Skeletal muscle tissue (tissue), 4 donors: Measurements from ENCODE around the gene ACADM. TPM values are rescaled to one million over a fixed set of nuclear protein-coding genes. Genes with fewer than 3 reads are reported as not detected.
"Not testable (repeated sequence)": the region's sequence is repeated elsewhere in the genome, so short reads cannot be mapped to it uniquely, and the experiment has no call there.

Experiments
- H3K27ac ChIP-seq: one replicate; pipeline ENCODE4 v1.7.0; 2013; ENCODE audit warnings: mild to moderate bottlenecking, low read depth, low read length, inconsistent platforms
- H3K27me3 ChIP-seq, 3 donors: one replicate each; pipeline ENCODE4 v1.7.0; 2013; ENCODE audit warnings: low read length in 3 of 3; ENCODE audit not compliant: control insufficient read depth in 3 of 3, insufficient read depth in 3 of 3
- H3K36me3 ChIP-seq, 3 donors: one replicate each; pipeline ENCODE4 v1.7.0; 2013; ENCODE audit warnings: low read length in 3 of 3; ENCODE audit not compliant: control insufficient read depth in 3 of 3, insufficient read depth in 3 of 3
- H3K4me1 ChIP-seq, 3 donors: one replicate each; pipeline ENCODE4 v1.7.0; 2013; ENCODE audit warnings: low read length in 3 of 3, mild to moderate bottlenecking in 3 of 3; ENCODE audit not compliant: control insufficient read depth in 3 of 3, insufficient read depth in 3 of 3
- H3K4me3 ChIP-seq, 3 donors: one replicate each; pipeline ENCODE4 v1.7.0; 2013; ENCODE audit warnings: low read length in 3 of 3
- H3K9ac ChIP-seq, 3 donors: one replicate each; pipeline ENCODE4 v1.7.0; 2013; ENCODE audit warnings: low read length in 3 of 3, mild to moderate bottlenecking in 3 of 3, moderate library complexity in 2 of 3, low read depth in 1 of 3
- H3K9me3 ChIP-seq, 3 donors: one replicate each; pipeline ENCODE4 v1.7.0; 2013; ENCODE audit warnings: low read length in 3 of 3; ENCODE audit not compliant: control insufficient read depth in 3 of 3
- total RNA-seq: library from RNA; depleted of rRNA; stranded (reverse); fragments of >200 nt; gene quantifications from one replicate; pipeline ENCODE4 v1.2.3, GENCODE V29; 2014
- donor health status: Osteomylitis.

ACADM gene
- total RNA-seq, 1 donor from 2014 or later = 53.8 TPM

- H3K27ac ChIP-seq = peak overlapping the region; percentile 50
Measured at GRCh38 chr1:75712306-75712705, 12.2 kb upstream of the ACADM start.

GRCh38 chr1:75719810-75720209, 4.7 kb upstream of the ACADM start:
- Histone ChIP-seq H3K9me3 (no peaks in the 10 kb centered on the region), H3K4me1 (peaks cover 0 to 6% (median 4%) of the 10 kb centered on the region in 3 donors), H3K4me3 (no peak overlapping the region), H3K36me3 (no peaks in the 10 kb centered on the region), H3K27me3 (no peaks in the 10 kb centered on the region), H3K27ac (no peak overlapping the region), H3K9ac (no peak overlapping the region)

More at GRCh38 chr1:75712306-75712705, 12.2 kb upstream of the ACADM start:
- Histone ChIP-seq H3K36me3 (no peaks in the 10 kb centered on the region), H3K27me3 (no peaks in the 10 kb centered on the region), H3K4me1 (peaks cover 0 to 8% (median 2%) of the 10 kb centered on the region in 3 donors), H3K4me3 (no peak overlapping the region), H3K9ac (no peak overlapping the region), H3K9me3 (no peaks in the 10 kb centered on the region)

- no peaks in the 10 kb centered on the region for H3K27me3 ChIP-seq
- no peak overlapping the region for H3K9ac ChIP-seq
- no peak overlapping the region for H3K4me3 ChIP-seq
- H3K9me3 ChIP-seq = no peaks in the 10 kb centered on the region
- no peak overlapping the region for H3K27ac ChIP-seq
- H3K36me3 ChIP-seq = no peaks in the 10 kb centered on the region
- peaks cover 0 to 6% (median 4%) of the 10 kb centered on the region in 3 donors for H3K4me1 ChIP-seq
Measured at GRCh38 chr1:75720325-75720724, 4.2 kb upstream of the ACADM start.

GRCh38 chr1:75720820-75721219, 3.7 kb upstream of the ACADM start:
- Histone ChIP-seq H3K9ac (no peak overlapping the region), H3K9me3 (no peaks in the 10 kb centered on the region), H3K27me3 (no peaks in the 10 kb centered on the region), H3K4me1 (peaks cover under 1 to 7% (median 6%) of the 10 kb centered on the region in 3 donors), H3K27ac (no peak overlapping the region), H3K4me3 (no peak overlapping the region), H3K36me3 (no peaks in the 10 kb centered on the region)

- H3K4me1 ChIP-seq = peaks cover 7 to 18% (median 8%) of the 10 kb centered on the region in 3 donors
- not testable (repeated sequence) for H3K27ac ChIP-seq, H3K9me3 ChIP-seq, H3K9ac ChIP-seq, H3K27me3 ChIP-seq, H3K4me3 ChIP-seq, H3K36me3 ChIP-seq
Measured at GRCh38 chr1:75722246-75722645, 2.3 kb upstream of the ACADM start.

- Histone ChIP-seq H3K27ac (no peak overlapping the region), H3K4me1 (peaks cover 10 to 18% (median 13%) of the 10 kb centered on the region in 3 donors), H3K4me3 (peak overlapping the region in 1 of 3 donors; percentile 86), H3K36me3 (no peaks in the 10 kb centered on the region), H3K27me3 (no peaks in the 10 kb centered on the region), H3K9ac (no peak overlapping the region), H3K9me3 (no peaks in the 10 kb centered on the region)
Measured at GRCh38 chr1:75722966-75723365, 1.5 kb upstream of the ACADM start.

GRCh38 chr1:75723989-75724471, 479 bp upstream of the ACADM start:
- peak overlapping the region; percentile 86 to 95 (median 94) for H3K4me3 ChIP-seq
- peak overlapping the region; percentile 84 for H3K27ac ChIP-seq
- no peaks in the 10 kb centered on the region for H3K27me3 ChIP-seq
- H3K4me1 ChIP-seq = peaks cover 10 to 18% (median 13%) of the 10 kb centered on the region in 3 donors
- no peaks in the 10 kb centered on the region for H3K36me3 ChIP-seq
- H3K9ac ChIP-seq = peak overlapping the region; percentile 90 to 98 (median 95)
- H3K9me3 ChIP-seq = no peaks in the 10 kb centered on the region

- no peaks in the 10 kb centered on the region for H3K27me3 ChIP-seq
- H3K27ac ChIP-seq = peak overlapping the region; percentile 84
- peak overlapping the region; percentile 86 to 95 (median 93) for H3K4me3 ChIP-seq
- no peaks in the 10 kb centered on the region for H3K36me3 ChIP-seq
- peak overlapping the region; percentile 87 to 98 (median 95) for H3K9ac ChIP-seq
- H3K4me1 ChIP-seq = peaks cover 10 to 18% (median 13%) of the 10 kb centered on the region in 3 donors
- H3K9me3 ChIP-seq = no peaks in the 10 kb centered on the region
Measured at GRCh38 chr1:75725266-75725665, 757 bp downstream of the ACADM start.

- no peaks in the 10 kb centered on the region for H3K36me3 ChIP-seq
- H3K4me3 ChIP-seq = peak overlapping the region; percentile 86 to 95 (median 93)
- peaks cover 10 to 18% (median 13%) of the 10 kb centered on the region in 3 donors for H3K4me1 ChIP-seq
- H3K27me3 ChIP-seq = no peaks in the 10 kb centered on the region
- H3K9me3 ChIP-seq = no peaks in the 10 kb centered on the region
- H3K27ac ChIP-seq = peak overlapping the region; percentile 84
- H3K9ac ChIP-seq = peak overlapping the region; percentile 87 to 98 (median 95)
Measured at GRCh38 chr1:75725861-75726361, 1.4 kb downstream of the ACADM start.

- H3K27ac ChIP-seq = no peak overlapping the region
- H3K4me3 ChIP-seq = no peak overlapping the region
- H3K9ac ChIP-seq = no peak overlapping the region
- H3K9me3 ChIP-seq = no peaks in the 10 kb centered on the region
- H3K36me3 ChIP-seq = peaks cover 0 to 1% (median 0%) of the 10 kb centered on the region in 3 donors
- no peaks in the 10 kb centered on the region for H3K27me3 ChIP-seq
- peaks cover 10 to 18% (median 13%) of the 10 kb centered on the region in 3 donors for H3K4me1 ChIP-seq
Measured at GRCh38 chr1:75727571-75727970, 3.1 kb downstream of the ACADM start.
